Osteoblast (primary cell): ENCODE data around the gene NOC4L. TPM values are rescaled to one million over a fixed set of nuclear protein-coding genes. Genes with fewer than 3 reads are reported as not detected.

Experiments used
- DNase-seq: peaks from one replicate; pipeline ENCODE4 v3.0.0; 2011; ENCODE audit warnings: low spot score, mixed read lengths; ENCODE audit not compliant: insufficient read length; ENCODE audit errors: missing footprints
- H2AFZ ChIP-seq: 2 replicates; pipeline ENCODE4 v1.6.0; 2011; ENCODE audit warnings: mild to moderate bottlenecking, low read length
- H3K27ac ChIP-seq: 2 replicates; pipeline ENCODE4 v1.5.1; 2011; ENCODE audit warnings: mild to moderate bottlenecking, low read depth, low read length, moderate library complexity
- H3K27me3 ChIP-seq: 2 replicates; pipeline ENCODE4 v1.6.0; 2012; ENCODE audit warnings: mild to moderate bottlenecking, control low read depth, inconsistent platforms, low read length, moderate library complexity; ENCODE audit not compliant: insufficient read depth
- H3K36me3 ChIP-seq: 2 replicates; pipeline ENCODE4 v1.5.1; 2011; ENCODE audit warnings: mild to moderate bottlenecking, low read length, control low read depth, moderate library complexity; ENCODE audit not compliant: insufficient read depth
- H3K4me1 ChIP-seq: 2 replicates; pipeline ENCODE4 v1.5.1; 2011; ENCODE audit warnings: mild to moderate bottlenecking, low read length, control low read depth, moderate library complexity; ENCODE audit not compliant: insufficient read depth
- H3K4me2 ChIP-seq: 2 replicates; pipeline ENCODE4 v1.6.0; 2011; ENCODE audit warnings: mild to moderate bottlenecking, low read length; ENCODE audit not compliant: insufficient read depth
- H3K4me3 ChIP-seq: fragments of 200-600 bp; sonication (generic); 3 replicates; pipeline ENCODE4 v1.5.1; 2012; ENCODE audit warnings: mild to moderate bottlenecking, low read length, inconsistent platforms; ENCODE audit not compliant: insufficient read depth
- H3K79me2 ChIP-seq: 2 replicates; pipeline ENCODE4 v1.6.0; 2012; ENCODE audit warnings: mild to moderate bottlenecking, low read length, control low read depth, inconsistent platforms; ENCODE audit not compliant: insufficient read depth
- H3K9me3 ChIP-seq: 2 replicates; pipeline ENCODE4 v1.5.1; 2011; ENCODE audit warnings: low read depth, low read length, control low read depth
- H4K20me1 ChIP-seq: 2 replicates; pipeline ENCODE4 v1.6.0; 2012; ENCODE audit warnings: mild to moderate bottlenecking, low read length, control low read depth; ENCODE audit not compliant: insufficient read depth
- total RNA-seq: library from RNA; depleted of rRNA; stranded (reverse); fragments of >200 nt; gene quantifications from 2 replicates; pipeline ENCODE4 v1.2.3, GENCODE V29; 2012
- TF ChIP-seq, protein P1 (sequence below): IDR thresholded peaks from 2 replicates; pipeline ENCODE4 v1.5.1; 2011; ENCODE audit warnings: mild to moderate bottlenecking, low read depth, low read length, moderate library complexity; ENCODE audit errors: extremely low read depth

The NOC4L gene
- total RNA-seq, 1 donor, result 11.2 TPM

DNA sequence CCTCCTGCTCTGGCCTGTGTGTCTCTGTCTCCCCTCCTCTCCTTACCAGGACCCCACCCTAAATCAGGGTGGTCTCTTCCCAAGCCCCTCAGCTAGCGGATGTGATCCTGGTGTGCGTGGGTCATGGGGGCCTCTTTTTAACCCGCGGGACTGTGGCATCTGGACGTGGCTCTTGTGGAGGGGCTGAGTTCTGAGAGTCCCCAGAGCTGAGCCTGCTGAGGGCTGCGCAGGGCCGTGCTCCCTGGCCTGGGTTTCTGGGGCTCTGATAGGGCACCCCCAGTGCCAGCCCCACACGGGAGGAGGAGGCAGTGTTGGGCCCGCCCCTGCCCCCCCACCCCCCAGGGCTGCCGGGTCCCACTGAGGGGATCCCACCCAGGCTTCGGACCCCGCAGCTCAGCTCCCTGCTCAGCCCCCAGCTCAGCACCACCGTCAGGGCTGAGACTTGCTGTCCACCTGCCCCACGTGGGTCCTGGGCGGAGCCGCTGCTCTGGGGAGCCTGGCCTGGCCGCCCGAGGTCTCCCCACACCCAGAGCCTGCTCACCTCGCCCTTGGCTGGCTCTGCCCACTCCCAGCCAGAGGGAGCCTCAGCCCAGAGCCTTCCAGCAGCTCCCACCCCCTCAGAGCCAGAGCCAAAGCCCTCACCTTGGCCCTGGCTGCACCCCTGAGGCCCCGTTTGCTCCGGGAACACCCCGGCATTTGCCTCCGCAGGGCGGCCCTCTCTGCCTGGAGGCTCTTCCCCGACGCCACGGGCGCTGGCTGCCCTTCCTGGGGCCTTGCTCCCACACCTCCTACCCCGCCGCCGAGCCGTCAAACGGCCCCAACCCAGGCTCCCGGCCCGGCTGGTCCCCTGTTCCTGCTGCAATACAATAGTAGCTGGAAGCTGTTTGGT lies 31.5 kb downstream of the NOC4L start:
- Histone ChIP-seq H3K79me2 (no peaks in the 10 kb centered on the region), H3K27ac (no peak overlapping the region), H3K4me2 (no peak overlapping the region), H3K36me3 (no peaks in the 10 kb centered on the region), H3K4me1 (no peaks in the 10 kb centered on the region), H3K9me3 (no peaks in the 10 kb centered on the region), H2AFZ (no peak overlapping the region), H4K20me1 (no peaks in the 10 kb centered on the region), H3K4me3 (no peak overlapping the region), H3K27me3 (peaks cover 14% of the 10 kb centered on the region)
- TF ChIP-seq, protein P1, sequence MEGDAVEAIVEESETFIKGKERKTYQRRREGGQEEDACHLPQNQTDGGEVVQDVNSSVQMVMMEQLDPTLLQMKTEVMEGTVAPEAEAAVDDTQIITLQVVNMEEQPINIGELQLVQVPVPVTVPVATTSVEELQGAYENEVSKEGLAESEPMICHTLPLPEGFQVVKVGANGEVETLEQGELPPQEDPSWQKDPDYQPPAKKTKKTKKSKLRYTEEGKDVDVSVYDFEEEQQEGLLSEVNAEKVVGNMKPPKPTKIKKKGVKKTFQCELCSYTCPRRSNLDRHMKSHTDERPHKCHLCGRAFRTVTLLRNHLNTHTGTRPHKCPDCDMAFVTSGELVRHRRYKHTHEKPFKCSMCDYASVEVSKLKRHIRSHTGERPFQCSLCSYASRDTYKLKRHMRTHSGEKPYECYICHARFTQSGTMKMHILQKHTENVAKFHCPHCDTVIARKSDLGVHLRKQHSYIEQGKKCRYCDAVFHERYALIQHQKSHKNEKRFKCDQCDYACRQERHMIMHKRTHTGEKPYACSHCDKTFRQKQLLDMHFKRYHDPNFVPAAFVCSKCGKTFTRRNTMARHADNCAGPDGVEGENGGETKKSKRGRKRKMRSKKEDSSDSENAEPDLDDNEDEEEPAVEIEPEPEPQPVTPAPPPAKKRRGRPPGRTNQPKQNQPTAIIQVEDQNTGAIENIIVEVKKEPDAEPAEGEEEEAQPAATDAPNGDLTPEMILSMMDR, result no peak
- DNase-seq, result no peak

DNA sequence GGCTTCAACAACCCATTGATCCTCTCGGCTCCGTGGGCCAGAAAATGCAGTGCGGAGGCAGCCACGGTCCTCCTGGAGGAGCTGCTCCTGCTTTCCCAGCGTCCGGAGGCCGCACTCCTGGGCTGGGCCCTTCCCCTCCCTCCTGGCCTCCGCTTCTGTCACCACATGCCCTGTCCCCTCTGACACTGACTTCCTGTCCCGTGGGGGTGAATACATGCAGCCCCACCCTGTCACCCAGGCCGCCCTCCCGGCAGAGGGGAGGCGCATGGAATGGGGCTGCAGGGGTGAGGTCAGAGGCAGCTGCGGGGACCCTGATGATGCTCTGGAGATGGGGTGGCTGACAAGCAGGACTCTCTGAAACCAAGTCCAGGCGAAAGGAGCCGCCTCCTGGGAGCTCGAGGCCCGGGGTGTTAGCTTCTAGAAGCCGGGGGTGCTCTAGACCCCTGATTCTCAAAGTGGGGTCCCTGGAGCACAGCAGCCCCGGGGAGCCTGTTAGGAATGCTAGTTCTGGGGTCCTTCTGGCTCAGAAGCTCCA lies 32.2 kb downstream of the NOC4L start:
- no peak for DNase-seq
- TF ChIP-seq, protein P1, result no peak
- Histone ChIP-seq H3K4me3 (no peak overlapping the region), H3K4me1 (no peaks in the 10 kb centered on the region), H3K79me2 (no peaks in the 10 kb centered on the region), H3K4me2 (no peak overlapping the region), H3K36me3 (no peaks in the 10 kb centered on the region), H3K9me3 (no peaks in the 10 kb centered on the region), H3K27ac (no peak overlapping the region), H2AFZ (no peak overlapping the region), H3K27me3 (peaks cover 14% of the 10 kb centered on the region), H4K20me1 (no peaks in the 10 kb centered on the region)

DNA sequence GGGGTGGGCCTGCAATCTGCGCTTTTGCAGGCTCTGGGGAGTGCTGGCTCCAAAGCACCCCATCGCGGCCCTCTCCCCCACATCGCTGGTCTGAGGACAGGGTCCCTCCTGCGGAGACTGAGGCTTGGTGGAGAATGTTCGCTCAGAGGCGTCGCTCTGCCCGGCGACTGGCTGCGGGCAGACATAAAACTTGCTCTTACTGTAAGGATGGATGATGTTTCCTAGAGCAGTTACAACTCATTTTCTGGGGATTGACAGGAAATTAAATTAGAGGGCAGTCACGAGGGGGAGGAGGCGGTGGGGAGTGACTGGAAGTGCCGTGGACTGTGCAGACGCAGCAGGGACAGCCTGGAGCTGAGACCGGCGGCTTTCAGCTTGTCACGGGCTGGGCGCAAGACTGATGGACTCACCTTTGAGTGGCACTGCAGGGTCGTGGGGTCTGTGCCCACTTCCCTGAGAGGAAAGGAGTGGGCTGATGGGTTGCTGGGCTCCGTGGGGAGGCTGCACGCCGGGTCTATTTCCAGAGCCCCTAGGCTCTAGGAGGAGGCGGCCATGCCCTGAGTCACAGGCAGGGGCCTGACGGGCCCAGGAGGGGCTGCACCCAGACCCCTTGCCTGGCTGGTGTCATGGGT lies 32.8 kb downstream of the NOC4L start:
- Histone ChIP-seq H3K4me2 (no peak overlapping the region), H4K20me1 (no peaks in the 10 kb centered on the region), H3K36me3 (no peaks in the 10 kb centered on the region), H3K4me1 (no peaks in the 10 kb centered on the region), H2AFZ (no peak overlapping the region), H3K27me3 (peaks cover 14% of the 10 kb centered on the region), H3K79me2 (no peaks in the 10 kb centered on the region), H3K4me3 (no peak overlapping the region), H3K27ac (no peak overlapping the region), H3K9me3 (no peaks in the 10 kb centered on the region)
- TF ChIP-seq, protein P1, result no peak
- no peak for DNase-seq

DNA sequence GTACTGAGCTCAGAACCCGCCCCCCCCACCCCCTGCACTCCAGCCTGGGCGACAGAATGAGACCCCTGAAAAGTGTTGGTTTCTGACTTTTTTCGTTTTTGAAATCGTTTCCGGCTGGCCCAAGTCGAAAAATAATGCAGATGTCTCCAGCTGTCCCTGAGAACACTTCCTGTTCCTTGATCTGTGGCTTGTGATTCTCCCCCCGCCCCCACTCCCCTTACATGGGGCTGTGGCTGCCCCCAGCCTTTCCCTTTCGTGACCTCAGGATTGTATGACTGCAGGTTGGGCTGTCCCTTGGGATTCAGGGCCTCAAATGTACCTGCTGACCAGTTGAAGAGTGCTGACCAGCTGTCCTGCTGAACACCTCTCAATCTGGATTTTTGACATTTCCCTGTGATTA lies 34.1 kb downstream of the NOC4L start:
- no peak for DNase-seq
- no peak overlapping the region for H3K4me3 ChIP-seq
- no peak overlapping the region for H3K4me2 ChIP-seq
- H2AFZ ChIP-seq, result no peak overlapping the region
- no peaks in the 10 kb centered on the region for H3K79me2 ChIP-seq
- H4K20me1 ChIP-seq, result no peaks in the 10 kb centered on the region
- H3K9me3 ChIP-seq, result no peaks in the 10 kb centered on the region
- H3K27me3 ChIP-seq, result peaks cover 22% of the 10 kb centered on the region
- H3K4me1 ChIP-seq, result no peaks in the 10 kb centered on the region
- no peaks in the 10 kb centered on the region for H3K36me3 ChIP-seq
- TF ChIP-seq, protein P1, result no peak
- no peak overlapping the region for H3K27ac ChIP-seq
